Motor neuron (in vitro differentiated cells): ENCODE results near the gene CDC20. TPM values are rescaled to one million over a fixed set of nuclear protein-coding genes. Genes with fewer than 3 reads are reported as not detected.
"Not testable (repeated sequence)": the region's sequence is repeated elsewhere in the genome, so short reads cannot be mapped to it uniquely, and the experiment has no call there.

Experiments used
- ATAC-seq, 8 experiments: fragments of 200-7000 bp; cut with Tn5 transposase; replicated peaks in 6 of 8; 2 replicates each; pipeline ENCODE4 v1.8.0; 2021; ENCODE audit warnings: mild to moderate bottlenecking in 8 of 8, moderate library complexity in 8 of 8
- H3K27ac ChIP-seq, 2 donors: fragments of 250-450 bp; sonication (Bioruptor Pico); 2 replicates each; pipeline ENCODE4 v1.9.0; 2021; ENCODE audit warnings: antibody characterized with exemption in 2 of 2, mild to moderate bottlenecking in 2 of 2, moderate library complexity in 1 of 2
- H3K4me1 ChIP-seq, 2 donors: fragments of 250-450 bp; sonication (Bioruptor Pico); replicated peaks in 1 of 2; 2 replicates each; pipeline ENCODE4 v1.6.1; 2021; ENCODE audit warnings: antibody characterized with exemption in 2 of 2, mild to moderate bottlenecking in 2 of 2, moderate library complexity in 1 of 2
- H3K4me3 ChIP-seq, 5 donors: fragments of 250-450 bp; sonication (Bioruptor Pico); 2 replicates each; pipeline ENCODE4 v1.9.0; 2021; ENCODE audit warnings: antibody characterized with exemption in 5 of 5, mild to moderate bottlenecking in 5 of 5, moderate library complexity in 4 of 5
- WGBS, 10 experiments: fragments of 450-650 bp; shearing (Covaris generic); methylation state at CpG; one replicate each; pipeline ENCODE4 v1.0.0; 2022; 5-methylcytosine and 5-hydroxymethylcytosine counted together
- in situ Hi-C, 9 experiments: fragments of 400-800 bp; cut with MboI; loops; one replicate each; pipeline ENCODE4 v1.15.0; 2021; ENCODE audit warnings: low sequenced_read_pairs in 9 of 9, low pct_unique_long_range_greater_than_20kb in 2 of 9; ENCODE audit not compliant: unreplicated experiment in 9 of 9
- total RNA-seq, 8 experiments: library from RNA; unstranded; fragments of 300-600 nt; gene quantifications; 2 replicates each; pipeline versions ENCODE4 v1.2.3 to v1.2.4, GENCODE V29; 2022

The CDC20 gene
- total RNA-seq, 8 experiments from 2014 or later: 0.15 to 144 (median 15.3) TPM

DNA sequence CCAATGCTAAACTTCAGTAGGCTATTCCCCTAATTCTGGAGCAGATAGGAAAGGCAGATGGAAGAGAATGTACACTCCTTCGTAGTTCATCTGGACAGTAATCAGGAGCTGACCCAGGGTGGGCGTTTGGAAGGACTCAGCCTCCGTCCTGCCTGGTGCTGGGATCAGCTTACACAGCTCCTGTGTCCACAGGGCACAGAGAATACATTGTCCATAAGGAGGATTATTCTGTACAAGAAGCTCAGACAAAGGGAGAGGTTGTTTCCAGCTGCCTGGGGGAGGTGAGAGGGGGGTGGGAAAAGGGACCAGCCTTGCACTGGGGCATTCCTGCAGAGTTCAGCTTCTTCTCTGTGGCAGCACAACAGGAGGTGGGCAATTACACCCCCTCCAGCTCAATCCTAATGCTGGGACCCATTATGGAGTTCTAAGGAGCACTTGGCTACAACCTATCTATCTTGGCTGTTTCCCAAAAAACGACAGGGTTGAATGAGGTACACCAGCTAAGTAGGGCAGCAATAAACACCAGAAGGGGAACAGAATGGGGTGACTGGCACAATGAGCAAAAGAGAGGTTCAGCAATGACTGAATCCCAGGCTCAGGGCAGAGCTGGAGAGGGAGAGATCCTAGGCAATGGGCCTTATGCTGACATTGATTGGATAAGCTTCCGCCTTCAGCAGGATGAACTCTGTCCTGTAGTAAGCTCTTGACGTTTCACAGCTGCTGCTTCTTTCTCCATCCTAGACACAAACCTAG, 23.4 kb downstream of the CDC20 start:
- in situ Hi-C loops: loop anchor here in 2 of 9 experiments (25.0 kb wide), 1 partner anchor 145 kb away; no protein-coding TSS in a partner anchor
- H3K4me3 ChIP-seq: no peak overlapping the region
- WGBS, 10 experiments: 0 to 100% (median 67%) methylated on average over 1 to 6 of the region's 6 CpGs; no CpG with 5 or more reads in 1 of the 10 experiments
- peak in 6 of 8 experiments; percentile 28 to 52 (median 39) for ATAC-seq
- no peaks in the 10 kb centered on the region for H3K4me1 ChIP-seq
- no peak overlapping the region for H3K27ac ChIP-seq

DNA sequence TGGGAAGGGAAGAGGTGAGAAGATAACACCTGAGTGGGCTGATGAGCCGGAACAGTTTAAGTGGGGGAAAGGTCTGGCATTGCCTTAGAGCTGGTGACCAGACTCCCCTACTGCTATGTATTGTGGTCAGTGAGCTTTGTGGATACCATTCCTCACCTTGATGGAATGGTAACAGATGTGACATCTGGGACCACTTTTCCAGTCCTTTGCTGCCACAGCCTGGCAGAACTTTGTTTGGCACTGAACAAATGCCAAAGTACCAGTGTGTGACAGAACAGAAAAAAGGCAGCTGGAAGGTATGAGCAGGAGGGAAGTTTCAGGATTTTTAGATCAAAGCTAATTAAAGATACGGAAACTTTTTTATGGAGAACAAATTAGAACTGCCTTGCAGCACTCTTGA, 24.7 kb downstream of the CDC20 start:
- no peak overlapping the region for H3K4me3 ChIP-seq
- H3K27ac ChIP-seq: no peak overlapping the region
- in situ Hi-C loops: loop anchor here in 2 of 9 experiments (25.0 kb wide), 1 partner anchor 146 kb away; no protein-coding TSS in a partner anchor
- WGBS, 10 experiments: 75 to 100% (median 95%) methylated on average over 1 to 2 of the region's 2 CpGs; no CpG with 5 or more reads in 1 of the 10 experiments
- peaks cover 7 to 11% of the 10 kb centered on the region in 2 donors for H3K4me1 ChIP-seq
- ATAC-seq: no peak

- WGBS, 10 experiments: 87 to 100% (median 98%) methylated on average over 1 to 6 of the region's 6 CpGs; no CpG with 5 or more reads in 2 of the 10 experiments
- in situ Hi-C loops: loop anchor here in 2 of 9 experiments (25.0 kb wide), 1 partner anchor 149 kb away; no protein-coding TSS in a partner anchor
- no peak overlapping the region for H3K27ac ChIP-seq
These were observed 27.9 kb downstream of the CDC20 start for GRCh38 chr1:43386676-43387075.

DNA sequence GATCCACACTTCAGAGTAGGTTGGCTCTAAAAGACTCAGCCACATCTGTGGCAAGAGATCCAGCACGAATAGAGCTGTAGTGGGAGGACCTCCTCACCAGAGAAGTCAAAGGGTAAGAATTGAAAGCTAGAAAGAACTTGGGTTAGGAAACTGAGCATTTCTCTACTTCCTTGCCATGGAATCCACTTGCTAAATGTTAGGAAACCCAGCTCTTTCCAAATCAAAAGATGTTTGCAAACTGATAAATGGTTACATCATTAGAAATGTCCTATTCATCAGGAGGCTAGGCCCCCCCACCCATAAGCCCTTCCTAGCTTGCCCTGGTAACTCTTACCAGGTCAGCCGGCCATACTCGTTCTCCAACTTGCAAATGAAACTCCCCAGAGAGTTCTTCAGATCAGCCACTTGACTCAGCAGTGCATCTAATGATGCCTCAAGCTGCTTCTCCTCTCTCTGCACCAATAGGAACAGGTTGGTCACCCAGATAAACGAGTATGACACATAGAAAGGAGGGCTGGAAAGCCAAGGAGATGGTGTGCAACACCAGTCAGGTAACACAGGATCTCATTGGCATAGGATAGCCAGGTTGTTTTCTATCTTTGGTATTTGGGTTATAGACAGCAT, 29.3 kb downstream of the CDC20 start:
- Histone ChIP-seq H3K27ac (peak overlapping the region; percentile 94 to 99), H3K4me1 (peaks cover 20 to 22% of the 10 kb centered on the region in 2 donors), H3K4me3 (peak overlapping the region; percentile 66 to 87 (median 84))
- ATAC-seq: no peak
- WGBS, 10 experiments: 20 to 100% (median 69%) methylated on average over 1 to 3 of the region's 4 CpGs
- in situ Hi-C loops: loop anchor here in 2 of 9 experiments (25.0 kb wide), 1 partner anchor 151 kb away; no protein-coding TSS in a partner anchor

More at GRCh38 chr1:43386676-43387075, 27.9 kb downstream of the CDC20 start:
- Histone ChIP-seq H3K4me3 (no peak overlapping the region), H3K4me1 (peaks cover 20 to 22% of the 10 kb centered on the region in 2 donors)
- ATAC-seq: no peak

DNA sequence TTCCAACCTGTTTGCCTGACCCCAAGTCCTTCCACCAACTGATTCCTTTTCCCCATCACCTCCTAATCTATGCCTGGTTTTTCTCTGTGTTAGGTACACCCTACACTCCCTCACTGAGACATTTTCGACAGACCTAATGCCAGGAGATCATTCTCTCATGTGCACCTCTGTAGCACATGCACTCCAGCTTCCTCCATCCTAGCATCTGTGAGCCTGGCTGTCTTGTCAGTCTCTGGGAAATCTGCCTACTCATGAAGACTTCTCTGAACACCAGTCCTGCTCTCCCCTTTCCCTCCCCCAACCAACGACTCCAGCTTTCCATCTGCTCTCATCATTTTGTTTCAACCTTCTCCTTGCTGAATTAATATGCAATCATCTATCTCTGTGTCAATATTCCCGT, 29.8 kb downstream of the CDC20 start:
- peak overlapping the region; percentile 94 to 99 for H3K27ac ChIP-seq
- no peak for ATAC-seq
- in situ Hi-C loops: loop anchor here in 2 of 9 experiments (25.0 kb wide), 1 partner anchor 151 kb away; no protein-coding TSS in a partner anchor

GRCh38 chr1:43389326-43390313, 30.8 kb downstream of the CDC20 start, which contains the start of the genes MED8 and SZT2:
Gene MED8, minus strand, starts transcription at chr1:43389800. Its CDS starts 36 bp downstream, at chr1:43389764.
Gene SZT2, plus strand, starts transcription at chr1:43389899. Its CDS starts 70 bp downstream, at chr1:43389969.
- H3K27ac ChIP-seq: peak within 1 kb of the TSS; percentile 94 to 99
- WGBS, 10 experiments: 0 to 13% (median 1%) methylated on average over 1 to 28 of the region's 65 CpGs; no CpG with 5 or more reads in 2 of the 10 experiments
- in situ Hi-C loops: loop anchor here in 2 of 9 experiments (25.0 kb wide), 1 partner anchor 152 kb away; no protein-coding TSS in a partner anchor
- H3K4me3 ChIP-seq: peak within 1 kb of the TSS; percentile 66 to 87 (median 84)
- ATAC-seq: peak; percentile 93 to 98 (median 96)
- H3K4me1 ChIP-seq: peaks cover 20 to 22% of the 10 kb centered on the region in 2 donors

More for the DNA sequence above, 29.8 kb downstream of the CDC20 start:
- Histone ChIP-seq H3K4me1 (peaks cover 20 to 22% of the 10 kb centered on the region in 2 donors), H3K4me3 (peak overlapping the region; percentile 66 to 87 (median 84))
- WGBS, 10 experiments: 0 to 60% (median 40%) methylated on average over 1 to 3 of the region's 3 CpGs; no CpG with 5 or more reads in 3 of the 10 experiments

GRCh38 chr1:43392702-43393101, 33.9 kb downstream of the CDC20 start:
- peaks cover 18 to 20% of the 10 kb centered on the region in 2 donors for H3K4me1 ChIP-seq
- no peak overlapping the region for H3K4me3 ChIP-seq
- in situ Hi-C loops: loop anchor here in 2 of 9 experiments (25.0 kb wide), 1 partner anchor 155 kb away; no protein-coding TSS in a partner anchor
- ATAC-seq: no peak
- WGBS, 10 experiments: 40 to 100% (median 88%) methylated on average over 1 to 3 of the region's 3 CpGs; no CpG with 5 or more reads in 2 of the 10 experiments
- no peak overlapping the region for H3K27ac ChIP-seq

- Histone ChIP-seq H3K27ac (no peak overlapping the region), H3K4me1 (peaks cover 5 to 7% of the 10 kb centered on the region in 2 donors), H3K4me3 (no peak overlapping the region)
- no peak for ATAC-seq
- 80 to 97% (median 93%) methylated on average over 1 to 4 of the region's 4 CpGs; no CpG with 5 or more reads in 2 of the 10 experiments for WGBS, 10 experiments
- in situ Hi-C loops: loop anchor here in 2 of 9 experiments (25.0 kb wide), 1 partner anchor 158 kb away; no protein-coding TSS in a partner anchor
These were observed 36.7 kb downstream of the CDC20 start for GRCh38 chr1:43395523-43395922.

DNA sequence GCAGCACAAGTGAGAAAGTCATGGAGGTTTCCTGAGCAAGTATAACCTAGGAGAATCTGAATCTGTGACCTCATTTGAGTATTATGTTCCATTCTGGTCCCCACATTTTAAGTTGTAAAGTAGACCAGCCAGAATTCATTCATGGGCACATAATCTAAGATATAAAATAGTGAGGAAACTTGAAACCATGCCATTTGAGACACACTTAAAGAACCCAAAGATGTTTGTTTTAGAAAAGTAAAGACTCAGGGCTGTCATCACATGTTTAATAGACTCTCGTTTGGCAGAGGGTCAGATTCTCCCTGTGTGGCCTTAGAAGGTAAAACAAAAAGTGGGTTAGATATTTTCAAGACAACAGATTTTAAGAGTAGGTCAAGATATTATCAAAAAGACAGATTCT, 37.3 kb downstream of the CDC20 start:
- no peak overlapping the region for H3K27ac ChIP-seq
- ATAC-seq: no peak
- in situ Hi-C loops: loop anchor here in 2 of 9 experiments (25.0 kb wide), 1 partner anchor 159 kb away; no protein-coding TSS in a partner anchor

GRCh38 chr1:43398227-43398626, 39.4 kb downstream of the CDC20 start:
- Histone ChIP-seq H3K4me1 (no peaks in the 10 kb centered on the region), H3K27ac (no peak overlapping the region), H3K4me3 (no peak overlapping the region)
- in situ Hi-C loops: loop anchor here in 2 of 9 experiments (25.0 kb wide), 1 partner anchor 161 kb away; no protein-coding TSS in a partner anchor
- no peak for ATAC-seq
- 82 to 100% (median 100%) methylated on average over 1 to 3 of the region's 3 CpGs; no CpG with 5 or more reads in 1 of the 10 experiments for WGBS, 10 experiments

More for the DNA sequence above, 37.3 kb downstream of the CDC20 start:
- H3K4me1 ChIP-seq: peaks cover 0 to 2% of the 10 kb centered on the region in 2 donors
- no peak overlapping the region for H3K4me3 ChIP-seq
- 0 to 94% (median 82%) methylated on average over 1 of the region's 1 CpG for WGBS, 10 experiments

DNA sequence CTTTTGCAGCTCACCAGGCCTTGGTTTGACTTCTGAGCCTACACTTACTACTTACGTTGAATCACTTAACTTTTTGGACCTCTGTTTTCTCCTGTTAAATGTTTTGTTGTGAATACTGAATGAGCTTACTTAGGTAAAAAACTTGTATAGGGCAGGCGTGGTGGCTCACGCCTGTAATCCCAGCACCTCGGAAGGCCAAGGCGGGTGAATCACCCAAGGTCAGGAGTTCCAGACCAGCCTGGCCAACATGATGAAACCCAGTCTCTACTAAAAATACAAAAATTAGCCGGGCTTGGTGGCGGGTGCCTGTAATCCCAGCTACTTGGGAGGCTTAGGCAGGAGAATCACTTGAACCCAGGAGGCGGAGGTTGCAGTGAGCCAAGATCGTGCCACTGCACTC, 41.7 kb downstream of the CDC20 start:
- not testable (repeated sequence) for H3K4me3 ChIP-seq, H3K27ac ChIP-seq, H3K4me1 ChIP-seq, ATAC-seq
- in situ Hi-C loops: loop anchor here in 4 of 9 experiments (25.0 kb wide), 1 partner anchor 163 kb away; no protein-coding TSS in a partner anchor
- 90 to 100% (median 97%) methylated on average over 1 to 8 of the region's 9 CpGs for WGBS, 10 experiments
